ENCODE data around the gene HORMAD1.

GRCh38 chr1:150718225-150718891 lies 2.3 kb downstream of the HORMAD1 start:
- no peak for TF ChIP-seq CTCF (IDR thresholded peaks at IDR 0.05; ENCODE audit: borderline replicate concordance, extremely low read depth, low read length, poor library complexity, severe bottlenecking)
- no peak for TF ChIP-seq EZH2 (IDR thresholded peaks at IDR 0.05; ENCODE audit: borderline replicate concordance, low read depth, low read length, severe bottlenecking)
